ENCODE data around the gene PARD6G. TPM values are rescaled to one million over a fixed set of nuclear protein-coding genes. Genes with fewer than 3 reads are reported as not detected.

PARD6G gene
- total RNA-seq, 3 donors from 2014 or later: 1.9 to 14.4 (median 13.8) TPM

- no peaks in the 10 kb centered on the region for H3K9me3 ChIP-seq
- H3K4me1 ChIP-seq: no peaks in the 10 kb centered on the region
- H3K27me3 ChIP-seq: no peaks in the 10 kb centered on the region
- H3K4me3 ChIP-seq: no peak overlapping the region
- TF ChIP-seq POLR2AphosphoS5 (IDR thresholded peaks at IDR 0.05): no peak
- TF ChIP-seq, protein P1, sequence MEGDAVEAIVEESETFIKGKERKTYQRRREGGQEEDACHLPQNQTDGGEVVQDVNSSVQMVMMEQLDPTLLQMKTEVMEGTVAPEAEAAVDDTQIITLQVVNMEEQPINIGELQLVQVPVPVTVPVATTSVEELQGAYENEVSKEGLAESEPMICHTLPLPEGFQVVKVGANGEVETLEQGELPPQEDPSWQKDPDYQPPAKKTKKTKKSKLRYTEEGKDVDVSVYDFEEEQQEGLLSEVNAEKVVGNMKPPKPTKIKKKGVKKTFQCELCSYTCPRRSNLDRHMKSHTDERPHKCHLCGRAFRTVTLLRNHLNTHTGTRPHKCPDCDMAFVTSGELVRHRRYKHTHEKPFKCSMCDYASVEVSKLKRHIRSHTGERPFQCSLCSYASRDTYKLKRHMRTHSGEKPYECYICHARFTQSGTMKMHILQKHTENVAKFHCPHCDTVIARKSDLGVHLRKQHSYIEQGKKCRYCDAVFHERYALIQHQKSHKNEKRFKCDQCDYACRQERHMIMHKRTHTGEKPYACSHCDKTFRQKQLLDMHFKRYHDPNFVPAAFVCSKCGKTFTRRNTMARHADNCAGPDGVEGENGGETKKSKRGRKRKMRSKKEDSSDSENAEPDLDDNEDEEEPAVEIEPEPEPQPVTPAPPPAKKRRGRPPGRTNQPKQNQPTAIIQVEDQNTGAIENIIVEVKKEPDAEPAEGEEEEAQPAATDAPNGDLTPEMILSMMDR (IDR thresholded peaks at IDR 0.05): no peak
- no peak for TF ChIP-seq POLR2A (IDR thresholded peaks at IDR 0.05)
- no peaks in the 10 kb centered on the region for H3K36me3 ChIP-seq
- no peak overlapping the region for H3K27ac ChIP-seq
- DNase-seq (ENCODE audit: low spot score in 2 of 2): no peak
- intact Hi-C loops (cut with DNase I; ENCODE audit: low total_unique reads): no loop called here
Observed at GRCh38 chr18:80202264-80202998, 44.9 kb downstream of the PARD6G start.

DNA sequence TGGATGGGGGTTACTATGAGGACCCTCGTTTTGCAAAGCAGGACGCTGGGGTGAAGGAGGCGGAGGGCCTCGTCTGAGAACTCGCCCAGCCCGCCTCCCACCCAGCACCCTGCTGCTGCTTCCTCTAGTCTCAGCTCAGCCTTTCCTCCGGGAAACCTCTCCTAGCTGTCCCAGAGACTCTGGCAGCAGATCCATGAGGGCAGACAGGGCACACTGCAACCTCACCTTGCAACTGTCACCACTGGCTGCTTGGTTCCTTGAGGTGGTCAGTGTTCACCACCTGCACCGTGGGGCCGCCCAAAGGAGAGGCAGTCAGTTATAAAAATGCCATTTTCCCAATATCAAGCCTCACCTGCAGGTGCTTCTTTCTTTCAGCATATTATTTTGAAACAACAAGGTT lies 45.6 kb downstream of the PARD6G start:
- Histone ChIP-seq H3K27ac (no peak overlapping the region), H3K9me3 (no peaks in the 10 kb centered on the region), H3K4me1 (no peaks in the 10 kb centered on the region), H3K36me3 (no peaks in the 10 kb centered on the region), H3K27me3 (no peaks in the 10 kb centered on the region), H3K4me3 (no peak overlapping the region)
- DNase-seq (ENCODE audit: low spot score in 2 of 2): no peak
- intact Hi-C loops (cut with DNase I; ENCODE audit: low total_unique reads): no loop called here
- TF ChIP-seq, protein P1 (IDR thresholded peaks at IDR 0.05): no peak
- TF ChIP-seq POLR2A (IDR thresholded peaks at IDR 0.05) (no peak), POLR2AphosphoS5 (IDR thresholded peaks at IDR 0.05) (no peak)

DNA sequence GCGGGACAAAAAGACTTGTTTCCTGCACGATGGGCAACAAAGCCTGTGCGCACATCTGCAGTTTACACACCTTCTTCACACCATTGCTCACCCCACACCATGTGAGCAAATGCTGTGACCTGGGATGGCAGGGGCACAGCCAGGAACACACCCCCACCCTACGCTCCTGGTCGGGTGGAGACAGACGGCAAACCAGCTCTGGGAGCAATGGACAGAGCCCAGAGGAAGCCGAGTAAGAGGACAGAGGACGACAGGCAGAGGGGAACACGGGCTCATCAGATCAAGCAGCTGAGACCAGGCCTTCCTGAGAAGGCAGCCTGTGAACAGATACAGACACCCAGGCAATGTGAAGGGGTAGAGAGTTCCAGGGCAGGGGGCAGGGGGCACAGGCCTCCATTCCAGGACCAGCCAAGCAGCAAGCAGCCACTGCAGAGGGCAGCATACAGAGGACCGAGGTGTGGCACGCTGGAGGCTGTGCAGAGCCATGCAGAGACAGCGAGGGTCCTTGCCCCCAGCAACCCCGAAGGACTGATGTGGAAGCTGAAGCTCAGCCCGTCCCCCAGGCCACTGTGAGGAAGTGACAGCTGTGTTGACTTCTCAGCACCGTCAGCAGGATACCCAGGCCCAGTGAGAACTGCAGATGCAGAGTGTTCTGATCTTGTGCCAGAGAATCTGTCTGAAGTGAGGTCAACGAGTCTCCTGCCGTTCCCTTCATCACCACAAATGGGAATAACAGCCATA lies 46.2 kb downstream of the PARD6G start:
- H3K36me3 ChIP-seq: no peaks in the 10 kb centered on the region
- intact Hi-C loops (cut with DNase I; ENCODE audit: low total_unique reads): no loop called here
- no peaks in the 10 kb centered on the region for H3K27me3 ChIP-seq
- H3K9me3 ChIP-seq: no peaks in the 10 kb centered on the region
- no peak overlapping the region for H3K27ac ChIP-seq
- no peaks in the 10 kb centered on the region for H3K4me1 ChIP-seq
- no peak for DNase-seq (ENCODE audit: low spot score in 2 of 2)
- TF ChIP-seq, protein P1 (IDR thresholded peaks at IDR 0.05): no peak
- TF ChIP-seq POLR2A (IDR thresholded peaks at IDR 0.05) (no peak), POLR2AphosphoS5 (IDR thresholded peaks at IDR 0.05) (no peak)
- H3K4me3 ChIP-seq: no peak overlapping the region

GRCh38 chr18:80200171-80200931 lies 47.0 kb downstream of the PARD6G start:
- Histone ChIP-seq H3K4me1 (no peaks in the 10 kb centered on the region), H3K36me3 (no peaks in the 10 kb centered on the region), H3K27me3 (no peaks in the 10 kb centered on the region), H3K27ac (peak overlapping the region in 1 of 2 donors; percentile 27), H3K4me3 (no peak overlapping the region), H3K9me3 (no peaks in the 10 kb centered on the region)
- no peak for DNase-seq (ENCODE audit: low spot score in 2 of 2)
- TF ChIP-seq POLR2A (IDR thresholded peaks at IDR 0.05): no peak
- TF ChIP-seq, protein P1 (IDR thresholded peaks at IDR 0.05): no peak
- no peak for TF ChIP-seq POLR2AphosphoS5 (IDR thresholded peaks at IDR 0.05)
- intact Hi-C loops (cut with DNase I; ENCODE audit: low total_unique reads): no loop called here
